Mesothelial cell of epicardium (in vitro differentiated cells): ENCODE results near the gene TFAP2E. TPM values are rescaled to one million over a fixed set of nuclear protein-coding genes. Genes with fewer than 3 reads are reported as not detected.
A peak's percentile ranks its signal among the peaks of the same experiment; 100 is the strongest.
"Not testable (repeated sequence)": the region's sequence is repeated elsewhere in the genome, so short reads cannot be mapped to it uniquely, and the experiment has no call there.

Experiments
- DNase-seq, 2 experiments: peaks; one replicate each; pipeline ENCODE4 v3.0.0; 2021; ENCODE audit warnings: low spot score in 2 of 2; ENCODE audit not compliant: unreplicated experiment in 2 of 2
- H3K27ac Mint-ChIP-seq: 2 replicates; pipeline ENCODE4 v1.8.0; 2021; ENCODE audit warnings: mixed read lengths
- H3K27me3 Mint-ChIP-seq: 2 replicates; pipeline ENCODE4 v1.8.0; 2021; ENCODE audit warnings: low read depth, mixed read lengths
- H3K36me3 Mint-ChIP-seq: 2 replicates; pipeline ENCODE4 v1.8.0; 2021; ENCODE audit warnings: mixed read lengths
- H3K4me1 Mint-ChIP-seq: 2 replicates; pipeline ENCODE4 v1.8.0; 2021; ENCODE audit warnings: mixed read lengths
- H3K4me3 Mint-ChIP-seq: 2 replicates; pipeline ENCODE4 v1.8.0; 2021; ENCODE audit warnings: mild to moderate bottlenecking, moderate library complexity, mixed read lengths
- H3K9me3 Mint-ChIP-seq: 2 replicates; pipeline ENCODE4 v1.8.0; 2021; ENCODE audit warnings: mixed read lengths
- total RNA-seq: library from RNA; stranded (reverse); gene quantifications from 3 replicates; pipeline ENCODE4 v1.2.1, GENCODE V29; 2021
- TF ChIP-seq, protein P1 (sequence below): fragments of 200-600 bp; sonication (generic); IDR thresholded peaks from one replicate; pipeline ENCODE4 v1.5.0; 2021; ENCODE audit warnings: antibody characterized with exemption; ENCODE audit not compliant: unreplicated experiment

The TFAP2E gene
- total RNA-seq, 1 donor from 2014 or later: 2.9 TPM

DNA sequence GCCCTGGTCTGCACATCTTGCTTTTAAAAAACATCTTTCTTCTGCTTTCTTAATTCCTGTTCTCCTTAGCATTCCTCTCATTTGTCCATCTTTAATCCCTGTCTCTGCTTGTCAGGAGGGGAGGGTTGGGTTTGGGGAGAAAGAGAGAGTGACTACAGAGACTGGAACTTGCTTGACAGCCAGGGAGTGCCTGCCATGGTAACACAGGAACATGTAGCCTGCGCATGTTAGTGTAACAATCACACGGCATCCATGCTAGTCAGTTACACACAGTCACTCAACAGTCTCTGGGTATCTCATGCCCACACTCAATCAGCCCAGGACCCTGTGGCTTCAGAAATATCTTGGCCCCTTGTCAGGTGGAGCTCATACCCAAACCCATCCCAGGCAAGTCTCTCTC, 818 bp upstream of the TFAP2E start:
- TF ChIP-seq, protein P1, sequence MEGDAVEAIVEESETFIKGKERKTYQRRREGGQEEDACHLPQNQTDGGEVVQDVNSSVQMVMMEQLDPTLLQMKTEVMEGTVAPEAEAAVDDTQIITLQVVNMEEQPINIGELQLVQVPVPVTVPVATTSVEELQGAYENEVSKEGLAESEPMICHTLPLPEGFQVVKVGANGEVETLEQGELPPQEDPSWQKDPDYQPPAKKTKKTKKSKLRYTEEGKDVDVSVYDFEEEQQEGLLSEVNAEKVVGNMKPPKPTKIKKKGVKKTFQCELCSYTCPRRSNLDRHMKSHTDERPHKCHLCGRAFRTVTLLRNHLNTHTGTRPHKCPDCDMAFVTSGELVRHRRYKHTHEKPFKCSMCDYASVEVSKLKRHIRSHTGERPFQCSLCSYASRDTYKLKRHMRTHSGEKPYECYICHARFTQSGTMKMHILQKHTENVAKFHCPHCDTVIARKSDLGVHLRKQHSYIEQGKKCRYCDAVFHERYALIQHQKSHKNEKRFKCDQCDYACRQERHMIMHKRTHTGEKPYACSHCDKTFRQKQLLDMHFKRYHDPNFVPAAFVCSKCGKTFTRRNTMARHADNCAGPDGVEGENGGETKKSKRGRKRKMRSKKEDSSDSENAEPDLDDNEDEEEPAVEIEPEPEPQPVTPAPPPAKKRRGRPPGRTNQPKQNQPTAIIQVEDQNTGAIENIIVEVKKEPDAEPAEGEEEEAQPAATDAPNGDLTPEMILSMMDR: no peak
- Mint-ChIP-seq H3K4me3 (peak overlapping the region; percentile 66), H3K36me3 (no peaks in the 10 kb centered on the region), H3K9me3 (no peaks in the 10 kb centered on the region), H3K4me1 (peaks cover 29% of the 10 kb centered on the region), H3K27me3 (peaks cover 57% of the 10 kb centered on the region), H3K27ac (no peak overlapping the region)
- no peak for DNase-seq

DNA sequence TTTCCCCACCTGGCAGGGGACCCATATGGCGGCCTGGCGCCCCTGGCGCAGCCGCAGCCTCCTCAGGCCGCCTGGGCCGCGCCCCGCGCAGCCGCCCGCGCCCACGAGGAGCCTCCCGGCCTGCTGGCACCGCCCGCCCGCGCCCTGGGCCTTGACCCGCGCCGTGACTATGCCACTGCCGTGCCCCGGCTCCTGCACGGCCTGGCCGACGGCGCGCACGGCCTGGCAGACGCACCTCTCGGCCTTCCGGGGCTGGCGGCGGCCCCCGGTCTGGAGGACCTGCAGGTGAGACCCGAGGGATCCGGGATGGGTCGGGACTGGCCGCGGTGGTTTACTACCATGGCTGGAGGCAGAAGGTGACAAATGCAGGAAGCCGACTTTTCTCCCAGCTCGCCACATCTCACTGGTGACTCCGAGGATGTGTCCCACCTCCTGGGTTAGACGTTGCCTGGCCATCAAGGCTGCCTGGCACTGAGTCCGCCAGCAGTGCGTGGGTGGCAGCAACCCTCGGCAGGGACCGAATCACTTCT, 1.1 kb downstream of the TFAP2E start:
- no peaks in the 10 kb centered on the region for H3K36me3 Mint-ChIP-seq
- H3K27me3 Mint-ChIP-seq: peaks cover 70% of the 10 kb centered on the region
- no peak overlapping the region for H3K27ac Mint-ChIP-seq
- H3K4me3 Mint-ChIP-seq: peak overlapping the region; percentile 51
- no peaks in the 10 kb centered on the region for H3K9me3 Mint-ChIP-seq
- TF ChIP-seq, protein P1: no peak
- DNase-seq: no peak
- peaks cover 40% of the 10 kb centered on the region for H3K4me1 Mint-ChIP-seq

DNA sequence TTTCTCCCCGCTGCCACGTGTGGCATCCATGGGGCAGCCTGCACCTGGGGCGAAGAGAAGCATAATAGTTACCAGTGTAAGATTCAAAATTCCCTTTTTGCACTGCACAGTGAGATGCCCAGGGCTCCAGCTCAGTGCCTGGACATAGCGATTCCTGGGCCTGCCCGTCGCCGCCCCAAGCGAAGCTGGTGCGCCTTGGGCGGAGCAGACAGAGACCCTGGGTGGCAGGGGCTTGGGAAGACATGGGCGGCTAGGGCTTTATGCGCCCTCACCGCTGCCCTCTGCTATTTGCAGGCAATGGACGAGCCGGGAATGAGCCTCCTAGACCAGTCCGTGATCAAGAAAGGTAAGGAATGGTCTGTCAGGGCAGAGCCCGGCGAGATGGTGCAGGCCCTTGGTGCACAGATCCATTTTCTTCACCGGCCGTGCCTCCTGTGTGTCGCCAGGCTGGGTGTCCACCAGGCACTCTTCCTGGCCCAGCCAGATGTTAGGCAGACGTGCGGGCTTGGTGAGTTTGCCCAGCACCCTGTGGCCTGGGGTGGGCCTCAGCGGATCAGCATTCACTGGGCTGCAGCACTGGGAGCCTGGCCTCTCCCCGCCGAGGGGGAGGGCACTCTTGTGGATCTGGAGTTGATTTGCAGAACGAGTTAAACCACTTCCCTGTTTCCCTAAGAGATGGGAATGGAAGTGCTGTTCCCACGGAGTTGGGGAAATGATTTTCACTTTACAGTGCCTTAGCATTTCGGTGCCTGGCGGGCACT, 1.7 kb downstream of the TFAP2E start:
- Mint-ChIP-seq H3K27me3 (peaks cover 70% of the 10 kb centered on the region), H3K36me3 (no peaks in the 10 kb centered on the region), H3K27ac (peak overlapping the region; percentile 65), H3K4me3 (peak overlapping the region; percentile 51), H3K4me1 (peaks cover 40% of the 10 kb centered on the region), H3K9me3 (no peaks in the 10 kb centered on the region)
- TF ChIP-seq, protein P1: no peak
- no peak for DNase-seq

- TF ChIP-seq, protein P1: no peak
- Mint-ChIP-seq H3K27ac (peak overlapping the region; percentile 65), H3K4me1 (peaks cover 40% of the 10 kb centered on the region), H3K36me3 (no peaks in the 10 kb centered on the region), H3K27me3 (peaks cover 66% of the 10 kb centered on the region), H3K9me3 (no peaks in the 10 kb centered on the region), H3K4me3 (peak overlapping the region; percentile 31)
- DNase-seq: no peak
Observed at GRCh38 chr1:35575416-35575958, 2.4 kb downstream of the TFAP2E start.

DNA sequence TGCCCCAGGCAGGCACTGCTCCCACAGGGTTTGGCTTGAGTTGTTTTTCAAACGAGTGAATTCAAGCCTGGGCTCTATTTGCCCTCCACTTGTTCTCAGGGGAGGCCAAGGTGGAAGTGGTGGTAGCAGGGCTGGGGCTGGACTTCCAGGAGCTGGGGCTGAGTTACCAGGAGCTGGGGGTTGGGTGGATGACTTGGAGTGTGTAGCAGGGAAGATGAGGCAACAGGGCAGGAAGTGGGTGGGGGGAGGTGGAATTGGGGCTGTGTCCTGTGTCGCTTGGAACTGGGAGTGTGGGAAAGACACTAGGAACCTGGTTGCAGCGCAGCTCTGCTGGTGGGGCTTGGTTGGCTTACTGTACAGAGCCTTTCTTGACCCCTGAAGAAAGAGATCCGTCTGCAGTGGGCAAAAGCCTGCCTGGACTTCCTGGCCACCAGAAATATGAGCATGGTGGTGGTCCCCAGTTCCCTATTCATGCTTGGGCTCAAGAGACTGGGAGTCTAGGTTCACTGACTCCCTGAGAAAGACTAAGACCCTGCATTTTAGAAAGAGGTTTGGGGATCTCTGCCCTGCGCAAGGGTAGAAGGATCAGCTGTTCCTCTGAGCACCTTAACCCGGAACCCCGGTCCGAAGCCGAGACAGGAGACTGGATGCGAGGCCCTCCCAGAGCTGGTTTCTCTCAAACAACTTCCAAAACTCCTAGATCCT, 3.1 kb downstream of the TFAP2E start:
- peak overlapping the region; percentile 56 for H3K27ac Mint-ChIP-seq

GRCh38 chr1:35576766-35577070, 3.6 kb downstream of the TFAP2E start:
- Mint-ChIP-seq H3K27ac (peak overlapping the region; percentile 56), H3K4me1 (peaks cover 40% of the 10 kb centered on the region), H3K4me3 (peak overlapping the region; percentile 22), H3K27me3 (peaks cover 56% of the 10 kb centered on the region)
- not testable (repeated sequence) for H3K36me3 Mint-ChIP-seq, H3K9me3 Mint-ChIP-seq, DNase-seq

More for the DNA sequence above, 3.1 kb downstream of the TFAP2E start:
- Mint-ChIP-seq H3K4me1 (peaks cover 40% of the 10 kb centered on the region), H3K36me3 (no peaks in the 10 kb centered on the region), H3K4me3 (peak overlapping the region; percentile 22), H3K9me3 (no peaks in the 10 kb centered on the region), H3K27me3 (peaks cover 61% of the 10 kb centered on the region)
- DNase-seq: no peak
- TF ChIP-seq, protein P1: no peak
